Measurements from ENCODE around the gene SNRNP25.
A peak's percentile ranks its signal among the peaks of the same experiment; 100 is the strongest.

The SNRNP25 gene

DNA sequence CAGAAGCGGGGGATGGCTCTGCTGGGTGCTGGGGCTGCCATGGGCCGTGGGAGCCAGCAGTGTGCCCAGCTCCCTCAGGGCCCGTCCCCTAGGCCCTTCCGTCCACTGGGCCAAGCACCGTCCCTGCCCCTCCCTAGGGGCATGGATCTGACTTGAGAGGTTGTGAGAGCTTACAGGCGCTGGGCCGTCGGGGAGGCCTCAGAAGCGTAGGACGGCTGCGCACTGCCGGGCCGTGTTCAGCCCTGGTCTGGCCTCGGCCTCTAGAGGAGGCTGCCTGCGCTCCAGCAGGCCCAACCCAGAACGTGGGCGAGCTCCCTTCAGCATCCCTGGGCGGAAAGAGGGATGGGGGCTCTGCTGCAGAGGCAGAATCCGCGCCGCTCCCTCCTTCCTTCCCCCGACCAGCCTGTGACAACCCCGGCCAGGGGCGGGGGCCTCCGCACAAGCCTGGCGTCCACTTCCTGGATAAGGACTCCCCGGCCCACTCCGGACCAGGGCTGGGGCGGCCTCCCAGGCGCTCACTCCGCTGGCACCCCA is 23.7 kb downstream of the SNRNP25 start:
- H3K4me2 ChIP-seq (ENCODE audit: insufficient read depth, low read length, poor library complexity, severe bottlenecking): peak overlapping the region; percentile 94
- peak overlapping the region; percentile 95 for H2AFZ ChIP-seq (ENCODE audit: low read length)
- peak overlapping the region; percentile 48 for H4K8ac ChIP-seq (ENCODE audit: low read depth, low read length)
- H2BK12ac ChIP-seq (ENCODE audit: low read length): peak overlapping the region; percentile 95
- H3K18ac ChIP-seq (ENCODE audit: low read length): peak overlapping the region; percentile 89
- H2BK5ac ChIP-seq (ENCODE audit: low read length): peak overlapping the region; percentile 85
- H2BK15ac ChIP-seq (ENCODE audit: low read length): peak overlapping the region; percentile 96
- H2BK120ac ChIP-seq (ENCODE audit: low read depth, low read length): peak overlapping the region; percentile 96
- H4K91ac ChIP-seq (ENCODE audit: low read depth, low read length, poor library complexity): no peak overlapping the region
- peak overlapping the region; percentile 82 for H3K14ac ChIP-seq (ENCODE audit: low read length)
- H3K79me1 ChIP-seq (ENCODE audit: low read depth, low read length): peaks cover 4% of the 10 kb centered on the region
- H2AK5ac ChIP-seq (ENCODE audit: low read depth, low read length): peak overlapping the region; percentile 82
- no peaks in the 10 kb centered on the region for H3K9me3 ChIP-seq (replicated peaks in 1 of 2; ENCODE audit: control insufficient read depth in 2 of 2, insufficient read depth in 1 of 2, low read depth in 1 of 2, low read length in 2 of 2)
- no CpG with 5 or more reads among the region's 31 CpGs for WGBS, 2 donors (ENCODE audit: extremely low coverage in 2 of 2, insufficient read length in 2 of 2, insufficient replicate concordance in 1 of 2)
- H3K4me3 ChIP-seq (ENCODE audit: low read length in 2 of 2): peak overlapping the region; percentile 79 to 95
- peaks cover 0 to 3% (median 0%) of the 10 kb centered on the region in 3 experiments for H3K27me3 ChIP-seq (ENCODE audit: control insufficient read depth in 3 of 3, insufficient read depth in 3 of 3, low read depth in 1 of 3, low read length in 3 of 3)
- H3K4ac ChIP-seq (ENCODE audit: low read length): peak overlapping the region; percentile 89
- DNase-seq (ENCODE audit: low spot score): no peak
- H3K36me3 ChIP-seq (replicated peaks in 1 of 2; ENCODE audit: control insufficient read depth in 2 of 2, insufficient read depth in 2 of 2, low read length in 2 of 2): peaks cover 11 to 20% of the 10 kb centered on the region in 2 donors
- peak overlapping the region; percentile 80 for H3K23ac ChIP-seq (ENCODE audit: low read depth, low read length, poor library complexity)
- peaks cover 43 to 51% of the 10 kb centered on the region in 2 donors for H3K4me1 ChIP-seq (ENCODE audit: control insufficient read depth in 2 of 2, insufficient read depth in 1 of 2, low read depth in 1 of 2, low read length in 2 of 2)
- H3K27ac ChIP-seq (replicated peaks; ENCODE audit: low read length): no peak overlapping the region
- H3K9ac ChIP-seq (ENCODE audit: low read depth, low read length, poor library complexity): peak overlapping the region; percentile 63

DNA sequence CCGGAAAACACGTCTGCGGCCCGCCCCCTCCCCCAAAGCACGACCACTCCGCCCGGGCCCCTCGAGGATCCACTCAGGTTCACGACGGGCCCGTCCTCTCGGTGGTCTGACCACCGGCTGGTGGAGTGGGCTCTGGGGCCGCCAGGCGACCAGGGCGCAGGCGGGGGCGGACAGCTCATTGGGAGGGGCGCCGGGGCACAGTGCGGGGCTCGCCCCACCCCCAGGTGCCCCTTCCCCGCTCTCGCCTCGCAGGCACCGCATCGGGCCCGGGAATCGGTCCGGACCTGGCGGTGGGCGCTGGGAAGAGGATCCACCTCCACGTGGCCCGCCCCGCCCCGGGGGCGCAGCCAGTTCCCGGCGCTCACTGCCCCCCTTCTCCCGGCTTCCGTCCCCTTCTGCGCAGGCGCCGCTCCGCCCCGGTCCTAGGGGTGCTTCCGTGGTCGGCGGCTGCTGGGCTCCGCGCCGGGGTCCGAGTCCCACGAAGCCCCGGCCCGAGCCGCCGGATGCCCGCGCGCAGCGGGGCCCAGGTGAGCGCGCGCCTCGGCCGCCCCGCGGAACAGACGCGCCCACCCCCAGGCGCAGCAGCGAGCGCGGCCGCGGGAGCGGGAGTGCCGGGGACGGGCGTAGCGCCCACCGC is 24.3 kb downstream of the SNRNP25 start, which contains the start of gene MPG:
Gene MPG (plus strand): TSS at position 419 of the 637 bp plus-strand sequence. CDS start 85 bp downstream, at position 504.
- peak within 1 kb of the TSS; percentile 98 for H2AK5ac ChIP-seq (ENCODE audit: low read depth, low read length)
- DNase-seq (ENCODE audit: low spot score): peak; percentile 52
- no peak within 1 kb of the TSS for H3K27ac ChIP-seq (replicated peaks; ENCODE audit: low read length)
- H4K8ac ChIP-seq (ENCODE audit: low read depth, low read length): peak within 1 kb of the TSS; percentile 48
- peaks cover 11 to 25% of the 10 kb centered on the region in 2 donors for H3K36me3 ChIP-seq (replicated peaks in 1 of 2; ENCODE audit: control insufficient read depth in 2 of 2, insufficient read depth in 2 of 2, low read length in 2 of 2)
- peak within 1 kb of the TSS; percentile 79 to 95 for H3K4me3 ChIP-seq (ENCODE audit: low read length in 2 of 2)
- peaks cover 40 to 47% of the 10 kb centered on the region in 2 donors for H3K4me1 ChIP-seq (ENCODE audit: control insufficient read depth in 2 of 2, insufficient read depth in 1 of 2, low read depth in 1 of 2, low read length in 2 of 2)
- peak within 1 kb of the TSS; percentile 89 for H3K4ac ChIP-seq (ENCODE audit: low read length)
- peak within 1 kb of the TSS; percentile 95 for H2AFZ ChIP-seq (ENCODE audit: low read length)
- H3K18ac ChIP-seq (ENCODE audit: low read length): peak within 1 kb of the TSS; percentile 95
- no CpG with 5 or more reads among the region's 83 CpGs for WGBS, 2 donors (ENCODE audit: extremely low coverage in 2 of 2, insufficient read length in 2 of 2, insufficient replicate concordance in 1 of 2)
- H3K9ac ChIP-seq (ENCODE audit: low read depth, low read length, poor library complexity): peak within 1 kb of the TSS; percentile 98
- H2BK12ac ChIP-seq (ENCODE audit: low read length): peak within 1 kb of the TSS; percentile 95
- H3K23ac ChIP-seq (ENCODE audit: low read depth, low read length, poor library complexity): peak within 1 kb of the TSS; percentile 87
- peak within 1 kb of the TSS; percentile 96 for H2BK120ac ChIP-seq (ENCODE audit: low read depth, low read length)
- H3K14ac ChIP-seq (ENCODE audit: low read length): peak within 1 kb of the TSS; percentile 97
- H3K79me1 ChIP-seq (ENCODE audit: low read depth, low read length): peaks cover 4% of the 10 kb centered on the region
- H4K91ac ChIP-seq (ENCODE audit: low read depth, low read length, poor library complexity): no peak within 1 kb of the TSS
- peak within 1 kb of the TSS; percentile 96 for H2BK15ac ChIP-seq (ENCODE audit: low read length)
- H2BK5ac ChIP-seq (ENCODE audit: low read length): peak within 1 kb of the TSS; percentile 85
- H3K9me3 ChIP-seq (replicated peaks in 1 of 2; ENCODE audit: control insufficient read depth in 2 of 2, insufficient read depth in 1 of 2, low read depth in 1 of 2, low read length in 2 of 2): no peaks in the 10 kb centered on the region
- H3K4me2 ChIP-seq (ENCODE audit: insufficient read depth, low read length, poor library complexity, severe bottlenecking): peak within 1 kb of the TSS; percentile 94
- H3K27me3 ChIP-seq (ENCODE audit: control insufficient read depth in 3 of 3, insufficient read depth in 3 of 3, low read depth in 1 of 3, low read length in 3 of 3): peaks cover 0 to under 1% (median 0%) of the 10 kb centered on the region in 3 experiments

DNA sequence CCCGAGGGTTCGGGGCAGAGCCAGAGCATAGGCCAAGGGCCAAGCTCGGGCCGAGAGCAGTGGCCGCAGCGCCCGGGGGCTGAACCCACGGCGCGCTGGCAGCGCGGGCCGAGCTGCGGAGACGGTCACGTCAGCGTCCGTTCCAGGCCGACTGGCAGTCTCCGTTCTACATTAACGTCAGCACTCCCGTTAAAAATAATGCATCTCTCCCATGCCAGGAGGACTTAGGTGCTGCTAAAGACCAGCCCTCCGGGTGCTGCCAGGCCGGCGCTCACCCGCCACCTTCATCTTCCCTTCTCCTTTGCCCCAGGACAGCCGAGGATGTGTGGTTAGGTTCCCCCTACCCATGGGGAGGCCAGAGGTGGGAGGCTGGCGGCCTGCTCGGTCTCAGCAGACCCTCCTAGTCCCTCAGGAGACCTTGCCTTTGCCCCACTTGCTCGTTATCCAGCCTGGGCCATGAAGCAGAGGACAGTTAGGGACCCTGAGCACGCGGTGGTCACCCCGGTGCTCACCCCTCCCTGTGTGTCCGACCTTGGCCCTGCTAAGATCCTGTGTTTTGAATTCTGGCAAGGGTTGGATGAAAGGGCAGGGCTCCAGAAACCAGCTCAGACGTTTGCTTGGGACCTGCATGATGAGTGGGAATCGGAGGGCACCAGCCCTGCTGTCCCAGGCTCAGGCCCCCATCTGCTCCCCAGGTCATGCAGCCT is 25.0 kb downstream of the SNRNP25 start:
- Histone ChIP-seq H3K27me3 (ENCODE audit: control insufficient read depth in 3 of 3, insufficient read depth in 3 of 3, low read depth in 1 of 3, low read length in 3 of 3) (no peaks in the 10 kb centered on the region), H3K4me1 (ENCODE audit: control insufficient read depth in 2 of 2, insufficient read depth in 1 of 2, low read depth in 1 of 2, low read length in 2 of 2) (peaks cover 37 to 41% of the 10 kb centered on the region in 2 donors), H2AK5ac (ENCODE audit: low read depth, low read length) (peak overlapping the region; percentile 98), H2AFZ (ENCODE audit: low read length) (peak overlapping the region; percentile 95), H3K4ac (ENCODE audit: low read length) (peak overlapping the region; percentile 48), H2BK120ac (ENCODE audit: low read depth, low read length) (peak overlapping the region; percentile 61), H3K18ac (ENCODE audit: low read length) (peak overlapping the region; percentile 95), H4K8ac (ENCODE audit: low read depth, low read length) (no peak overlapping the region), H3K79me1 (ENCODE audit: low read depth, low read length) (peaks cover 4% of the 10 kb centered on the region), H3K9me3 (replicated peaks in 1 of 2; ENCODE audit: control insufficient read depth in 2 of 2, insufficient read depth in 1 of 2, low read depth in 1 of 2, low read length in 2 of 2) (no peaks in the 10 kb centered on the region), H3K4me3 (ENCODE audit: low read length in 2 of 2) (peak overlapping the region; percentile 79 to 95), H2BK15ac (ENCODE audit: low read length) (peak overlapping the region; percentile 84), H2BK5ac (ENCODE audit: low read length) (peak overlapping the region; percentile 85), H3K23ac (ENCODE audit: low read depth, low read length, poor library complexity) (peak overlapping the region; percentile 87), H3K4me2 (ENCODE audit: insufficient read depth, low read length, poor library complexity, severe bottlenecking) (peak overlapping the region; percentile 94), H3K27ac (replicated peaks; ENCODE audit: low read length) (no peak overlapping the region), H2BK12ac (ENCODE audit: low read length) (no peak overlapping the region), H3K9ac (ENCODE audit: low read depth, low read length, poor library complexity) (peak overlapping the region; percentile 98), H4K91ac (ENCODE audit: low read depth, low read length, poor library complexity) (no peak overlapping the region), H3K36me3 (replicated peaks in 1 of 2; ENCODE audit: control insufficient read depth in 2 of 2, insufficient read depth in 2 of 2, low read length in 2 of 2) (peaks cover 11 to 28% of the 10 kb centered on the region in 2 donors), H3K14ac (ENCODE audit: low read length) (peak overlapping the region; percentile 97)
- DNase-seq (ENCODE audit: low spot score): no peak
- WGBS, 2 donors (ENCODE audit: extremely low coverage in 2 of 2, insufficient read length in 2 of 2, insufficient replicate concordance in 1 of 2): no CpG with 5 or more reads among the region's 36 CpGs

Measured in neuronal stem cell (in vitro differentiated cells).